ENCODE measurements around the gene STARD3. TPM values are rescaled to one million over a fixed set of nuclear protein-coding genes. Genes with fewer than 3 reads are reported as not detected.

The STARD3 gene
- total RNA-seq, 1 donor from 2014 or later = 58.2 TPM

GRCh38 chr17:39632153-39632941 is 4.6 kb upstream of the STARD3 start:
- ChIA-PET CTCF (interaction anchor here (1.0 to 4.0 kb wide), 4 partner anchors 9 to 27 kb away, joined by 3 to 56 read pairs (median 5); no protein-coding TSS in a partner anchor), POLR2A (interaction anchor here (0.6 kb wide), 1 partner anchor 14 kb away, joined by 4 read pairs; no protein-coding TSS in a partner anchor)
- DNase-seq (no peak), ATAC-seq (ENCODE audit: low read depth) (no peak)
- no peaks in the 10 kb centered on the region for H3K9me3 Mint-ChIP-seq
- no peak overlapping the region for H3K4me3 Mint-ChIP-seq
- H3K27ac Mint-ChIP-seq = no peak overlapping the region
- no peaks in the 10 kb centered on the region for H3K36me3 Mint-ChIP-seq (ENCODE audit: low read depth)
- TF ChIP-seq, protein P1, sequence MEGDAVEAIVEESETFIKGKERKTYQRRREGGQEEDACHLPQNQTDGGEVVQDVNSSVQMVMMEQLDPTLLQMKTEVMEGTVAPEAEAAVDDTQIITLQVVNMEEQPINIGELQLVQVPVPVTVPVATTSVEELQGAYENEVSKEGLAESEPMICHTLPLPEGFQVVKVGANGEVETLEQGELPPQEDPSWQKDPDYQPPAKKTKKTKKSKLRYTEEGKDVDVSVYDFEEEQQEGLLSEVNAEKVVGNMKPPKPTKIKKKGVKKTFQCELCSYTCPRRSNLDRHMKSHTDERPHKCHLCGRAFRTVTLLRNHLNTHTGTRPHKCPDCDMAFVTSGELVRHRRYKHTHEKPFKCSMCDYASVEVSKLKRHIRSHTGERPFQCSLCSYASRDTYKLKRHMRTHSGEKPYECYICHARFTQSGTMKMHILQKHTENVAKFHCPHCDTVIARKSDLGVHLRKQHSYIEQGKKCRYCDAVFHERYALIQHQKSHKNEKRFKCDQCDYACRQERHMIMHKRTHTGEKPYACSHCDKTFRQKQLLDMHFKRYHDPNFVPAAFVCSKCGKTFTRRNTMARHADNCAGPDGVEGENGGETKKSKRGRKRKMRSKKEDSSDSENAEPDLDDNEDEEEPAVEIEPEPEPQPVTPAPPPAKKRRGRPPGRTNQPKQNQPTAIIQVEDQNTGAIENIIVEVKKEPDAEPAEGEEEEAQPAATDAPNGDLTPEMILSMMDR (IDR thresholded peaks at IDR 0.05) = no peak
- intact Hi-C loops (cut with micrococcal nuclease) = no loop called here
- H3K27me3 Mint-ChIP-seq = peaks cover 15% of the 10 kb centered on the region
- H3K4me1 Mint-ChIP-seq = peaks cover 20% of the 10 kb centered on the region

DNA sequence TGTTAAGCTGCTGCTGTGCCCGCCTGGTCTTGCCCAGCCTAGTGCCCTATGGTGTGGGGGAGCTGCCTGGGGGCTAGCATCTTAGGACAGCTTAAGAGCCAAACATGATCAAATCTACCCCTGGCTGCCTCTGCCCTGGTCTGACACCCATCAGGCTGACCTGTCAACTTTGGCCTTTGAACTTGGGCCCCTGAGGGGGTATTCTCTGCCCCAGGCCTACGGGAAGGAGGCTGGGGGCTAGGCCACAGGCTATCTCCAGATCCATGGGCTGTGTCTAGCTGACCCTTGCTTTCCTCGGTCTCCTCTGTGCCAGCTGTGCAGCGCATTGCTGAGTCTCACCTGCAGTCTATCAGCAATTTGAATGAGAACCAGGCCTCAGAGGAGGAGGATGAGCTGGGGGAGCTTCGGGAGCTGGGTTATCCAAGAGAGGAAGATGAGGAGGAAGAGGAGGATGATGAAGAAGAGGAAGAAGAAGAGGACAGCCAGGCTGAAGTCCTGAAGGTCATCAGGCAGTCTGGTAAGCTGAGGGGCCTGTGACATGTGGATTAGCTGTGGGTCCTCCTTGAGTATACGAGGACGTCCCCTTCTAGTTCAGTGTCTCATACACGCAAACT is 3.3 kb upstream of the STARD3 start:
- no peak overlapping the region for H3K4me3 Mint-ChIP-seq
- H3K9me3 Mint-ChIP-seq = no peaks in the 10 kb centered on the region
- TF ChIP-seq, protein P1 (IDR thresholded peaks at IDR 0.05) = no peak
- POLR2A ChIA-PET = interaction anchor here (0.6 to 0.9 kb wide), 2 partner anchors 11 to 97 kb away, joined by 3 to 6 read pairs; partner anchors contain the start of gene MIEN1
- intact Hi-C loops (cut with micrococcal nuclease) = no loop called here
- CTCF ChIA-PET = interaction anchor here (0.6 to 4.0 kb wide), 7 partner anchors 11 to 231 kb away, joined by 3 to 56 read pairs (median 5); partner anchors contain the start of gene PNMT
- H3K36me3 Mint-ChIP-seq (ENCODE audit: low read depth) = peaks cover 4% of the 10 kb centered on the region
- ATAC-seq (ENCODE audit: low read depth) = no peak
- H3K4me1 Mint-ChIP-seq = peaks cover 33% of the 10 kb centered on the region
- no peak overlapping the region for H3K27ac Mint-ChIP-seq
- DNase-seq = no peak
- peaks cover 9% of the 10 kb centered on the region for H3K27me3 Mint-ChIP-seq

GRCh38 chr17:39634384-39634871 is 2.5 kb upstream of the STARD3 start:
- ChIA-PET POLR2A (interaction anchor here (0.6 to 1.1 kb wide), 2 partner anchors 95 to 121 kb away, joined by 4 to 8 read pairs; no protein-coding TSS in a partner anchor), CTCF (interaction anchor here (0.9 to 4.0 kb wide), 8 partner anchors 11 to 346 kb away, joined by 3 to 56 read pairs (median 6); partner anchors contain the start of genes MIEN1, PNMT and PSMD3)
- H3K27ac Mint-ChIP-seq = no peak overlapping the region
- peaks cover 40% of the 10 kb centered on the region for H3K4me1 Mint-ChIP-seq
- intact Hi-C loops (cut with micrococcal nuclease) = no loop called here
- peaks cover 4% of the 10 kb centered on the region for H3K36me3 Mint-ChIP-seq (ENCODE audit: low read depth)
- TF ChIP-seq, protein P1 (IDR thresholded peaks at IDR 0.05) = peak; percentile 43
- no peak for ATAC-seq (ENCODE audit: low read depth)
- H3K9me3 Mint-ChIP-seq = no peaks in the 10 kb centered on the region
- no peak overlapping the region for H3K4me3 Mint-ChIP-seq
- H3K27me3 Mint-ChIP-seq = peaks cover 8% of the 10 kb centered on the region
- DNase-seq = no peak

DNA sequence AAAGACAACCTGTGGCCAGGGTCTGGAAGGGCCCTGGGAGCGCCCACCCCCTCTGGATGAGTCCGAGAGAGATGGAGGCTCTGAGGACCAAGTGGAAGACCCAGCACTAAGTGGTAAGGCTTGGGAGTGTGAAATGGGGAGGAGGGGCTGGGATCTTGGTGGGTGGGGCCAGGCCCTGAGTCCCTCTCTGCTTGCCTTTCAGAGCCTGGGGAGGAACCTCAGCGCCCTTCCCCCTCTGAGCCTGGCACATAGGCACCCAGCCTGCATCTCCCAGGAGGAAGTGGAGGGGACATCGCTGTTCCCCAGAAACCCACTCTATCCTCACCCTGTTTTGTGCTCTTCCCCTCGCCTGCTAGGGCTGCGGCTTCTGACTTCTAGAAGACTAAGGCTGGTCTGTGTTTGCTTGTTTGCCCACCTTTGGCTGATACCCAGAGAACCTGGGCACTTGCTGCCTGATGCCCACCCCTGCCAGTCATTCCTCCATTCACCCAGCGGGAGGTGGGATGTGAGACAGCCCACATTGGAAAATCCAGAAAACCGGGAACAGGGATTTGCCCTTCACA is 1.2 kb upstream of the STARD3 start:
- Mint-ChIP-seq H3K9me3 (no peaks in the 10 kb centered on the region), H3K27me3 (peaks cover 3% of the 10 kb centered on the region), H3K4me3 (peak overlapping the region; percentile 32), H3K36me3 (ENCODE audit: low read depth) (peaks cover 4% of the 10 kb centered on the region), H3K4me1 (peaks cover 50% of the 10 kb centered on the region), H3K27ac (peak overlapping the region; percentile 65)
- POLR2A ChIA-PET = interaction anchor here (0.7 kb wide), 1 partner anchor 18 kb away, joined by 3 read pairs; no protein-coding TSS in a partner anchor
- no peak for ATAC-seq (ENCODE audit: low read depth)
- CTCF ChIA-PET = interaction anchor here (1.0 to 4.0 kb wide), 6 partner anchors 13 to 477 kb away, joined by 3 to 56 read pairs (median 7); partner anchors contain the start of genes MIEN1 and PNMT
- intact Hi-C loops (cut with micrococcal nuclease) = loop anchor here (2.0 to 5.0 kb wide), 3 partner anchors 13 to 347 kb away; partner anchors contain the start of gene PSMD3
- no peak for DNase-seq
- TF ChIP-seq, protein P1 (IDR thresholded peaks at IDR 0.05) = no peak

Measured in activated B cell treated with CpG ODN at 0.5 μM for 24 hours (primary cell).